A549 (cell line): ENCODE measurements around the gene THUMPD3. TPM values are rescaled to one million over a fixed set of nuclear protein-coding genes. Genes with fewer than 3 reads are reported as not detected.

ENCODE experiments used
- ATAC-seq, 2 experiments: fragments of 200-7000 bp in 1 of 2; fragments of >200 bp in 1 of 2; cut with Nextera tagmentation in 1 of 2; cut with Tn5 transposase in 1 of 2; 3 replicates each; pipeline versions ENCODE4 v1.8.0 to v1.9.1; 2018 to 2020; ENCODE audit warnings: mild to moderate bottlenecking in 1 of 2, moderate library complexity in 1 of 2
- CTCF ChIA-PET: fragments of 300-600 bp; sonication (Branson Sonifier 250); formaldehyde crosslinking; extraction: SDS; loops from one replicate; lab custom pipeline; 2021; ENCODE audit warnings: antibody characterized with exemption, inconsistent platforms; lab: Yijun Ruan, JAX
- POLR2A ChIA-PET: fragments of 350-600 bp; formaldehyde crosslinking; extraction: SDS; loops from one replicate; lab custom pipeline; 2021; ENCODE audit warnings: antibody characterized with exemption, inconsistent platforms; lab: Yijun Ruan, JAX
- DNase-seq, 2 experiments: peaks; one replicate each; pipeline versions ENCODE4 v3.0.0 to v3.0.0-alpha.2; 2011 to 2016; ENCODE audit warnings: low read depth in 1 of 2, low spot score in 1 of 2
- FAIRE-seq: peaks from 2 replicates; lab custom pipeline; 2011; peaks lifted over from hg19 to GRCh38; lab: Jason Lieb, UNC
- H3K27ac ChIP-seq, 2 experiments: fragments of >200 bp; sonication (Bioruptor Twin); formaldehyde crosslinking; 3 replicates each; pipeline ENCODE4 v1.5.1; 2016 to 2017
- H3K4me1 ChIP-seq: fragments of >200 bp; sonication (Bioruptor Twin); formaldehyde crosslinking; 3 replicates; pipeline ENCODE4 v1.6.1; 2016
- H3K4me2 ChIP-seq: fragments of >200 bp; sonication (Bioruptor Twin); formaldehyde crosslinking; 3 replicates; pipeline ENCODE4 v1.6.1; 2016
- H3K4me3 ChIP-seq: fragments of >200 bp; sonication (Bioruptor Twin); formaldehyde crosslinking; 3 replicates; pipeline ENCODE4 v1.5.1; 2016
- H3K9me3 ChIP-seq: fragments of >200 bp; sonication (Bioruptor Twin); formaldehyde crosslinking; 3 replicates; pipeline ENCODE4 v1.6.1; 2016
- BCL3 ChIP-seq: fragments of >200 bp; sonication (Bioruptor Twin); formaldehyde crosslinking; IDR thresholded peaks from 3 replicates; pipeline ENCODE4 v1.6.1; 2016
- CHD2 ChIP-seq: fragments of 150-350 bp; IDR thresholded peaks from 2 replicates; pipeline ENCODE4 v1.6.1; 2014; ENCODE audit warnings: low read length; ENCODE audit not compliant: partially characterized antibody
- CTCF ChIP-seq: fragments of >200 bp; sonication (Bioruptor Twin); formaldehyde crosslinking; IDR thresholded peaks from 3 replicates; pipeline ENCODE4 v1.5.1; 2016
- EHF ChIP-seq: fragments of 250-450 bp; sonication (Bioruptor Pico); IDR thresholded peaks from 2 replicates; pipeline ENCODE4 v1.5.0; 2020; ENCODE audit warnings: mild to moderate bottlenecking
- EHMT2 ChIP-seq: fragments of 200-600 bp; sonication (generic); IDR thresholded peaks from 2 replicates; pipeline ENCODE4 v1.6.1; 2016; ENCODE audit warnings: antibody characterized with exemption, low read depth, mild to moderate bottlenecking, moderate library complexity
- ELK1 ChIP-seq: fragments of 150-350 bp; IDR thresholded peaks from 2 replicates; pipeline ENCODE4 v1.6.1; 2014; ENCODE audit warnings: low read depth, mild to moderate bottlenecking, low read length
- FOXS1 ChIP-seq: fragments of 250-450 bp; sonication (Bioruptor Pico); IDR thresholded peaks from 2 replicates; pipeline ENCODE4 v1.5.0; 2020; ENCODE audit warnings: mild to moderate bottlenecking, moderate library complexity
- HES2 ChIP-seq: fragments of >200 bp; sonication (Bioruptor Twin); formaldehyde crosslinking; IDR thresholded peaks from 2 replicates; pipeline ENCODE4 v1.6.1; 2016
- HEYL ChIP-seq: fragments of 250-450 bp; sonication (Bioruptor Pico); IDR thresholded peaks from 2 replicates; pipeline ENCODE4 v1.8.0; 2021; ENCODE audit warnings: mild to moderate bottlenecking, moderate library complexity
- HOXB5 ChIP-seq: fragments of 250-450 bp; sonication (Bioruptor Pico); IDR thresholded peaks from 2 replicates; pipeline ENCODE4 v1.5.0; 2020; ENCODE audit warnings: mild to moderate bottlenecking, moderate library complexity
- JUN ChIP-seq, 2 experiments: fragments of >200 bp; sonication (Bioruptor Twin); formaldehyde crosslinking; IDR thresholded peaks; 2 replicates in 1 of 2; 3 replicates in 1 of 2; pipeline ENCODE4 v1.6.1; 2016 to 2017
- MAFK ChIP-seq: fragments of 450-650 bp; IDR thresholded peaks from 2 replicates; pipeline ENCODE4 v1.6.1; 2014; ENCODE audit not compliant: partially characterized antibody
- MAX ChIP-seq: IDR thresholded peaks from 2 replicates; pipeline ENCODE4 v1.6.1; 2012
- RAD21 ChIP-seq, 2 experiments: fragments of >200 bp in 1 of 2; sonication (Bioruptor Twin) in 1 of 2; formaldehyde crosslinking in 1 of 2; IDR thresholded peaks in 1 of 2; conservative IDR thresholded peaks in 1 of 2; 2 replicates in 1 of 2; 3 replicates in 1 of 2; pipeline ENCODE4 v1.6.1; 2012 to 2018; ENCODE audit warnings: inconsistent platforms in 1 of 2
- SMC3 ChIP-seq: fragments of >200 bp; sonication (Bioruptor Twin); formaldehyde crosslinking; IDR thresholded peaks from 3 replicates; pipeline ENCODE4 v1.6.1; 2018; ENCODE audit warnings: inconsistent platforms
- TP53 ChIP-seq: fragments of 250-450 bp; sonication (Bioruptor Pico); IDR thresholded peaks from 2 replicates; pipeline ENCODE4 v1.5.0; 2021; ENCODE audit warnings: mild to moderate bottlenecking, moderate library complexity
- ZFP36 ChIP-seq: fragments of 450-650 bp; IDR thresholded peaks from 2 replicates; pipeline ENCODE4 v1.6.1; 2014; ENCODE audit warnings: borderline replicate concordance; ENCODE audit not compliant: partially characterized antibody
- WGBS: methylation state at CpG from one replicate; pipeline ENCODE4 v1.1.6; 2017; ENCODE audit errors: missing lambda C conversion rate; 5-methylcytosine and 5-hydroxymethylcytosine counted together
- polyA plus RNA-seq, 4 experiments: library from polyadenylated mRNA; depleted of rRNA in 3 of 4; stranded (reverse); fragments of >200 nt; fragmentation: RNase III in 1 of 4; extraction: RNeasy Plus Mini Kit Qiagen cat#74134 plus additional on column Dnase treatment in 1 of 4; gene quantifications; 2 replicates in 3 of 4; 3 replicates in 1 of 4; pipeline ENCODE4 v1.2.3, GENCODE V29; 2011 to 2017

The THUMPD3 gene
- polyA plus RNA-seq, 2 of the 4 experiments (the other 2 are of a cell fraction), result 53.9 to 86.0 TPM

GRCh38 chr3:9352917-9353752 lies 9.7 kb upstream of the THUMPD3 start:
- WGBS, result 13% methylated on average over 7 of the region's 7 CpGs
- no peak overlapping the region for H3K27ac ChIP-seq
- DNase-seq, result peak; percentile 71 to 72
- CTCF ChIA-PET, result interaction anchor here (0.6 to 3.2 kb wide), 48 partner anchors 9 to 1560 kb away, joined by 3 to 29 read pairs (median 4); partner anchors contain the start of genes OGG1 and THUMPD3
- peak; percentile 88 to 95 for ATAC-seq
- H3K4me2 ChIP-seq, result peak overlapping the region; percentile 25
- peaks cover 26% of the 10 kb centered on the region for H3K4me1 ChIP-seq
- no peaks in the 10 kb centered on the region for H3K9me3 ChIP-seq
- POLR2A ChIA-PET, result interaction anchor here (0.8 to 2.0 kb wide), 4 partner anchors 10 to 44 kb away, joined by 3 to 13 read pairs (median 4); partner anchors contain the start of genes SETD5 and THUMPD3
- FAIRE-seq, result no peak
- no peak overlapping the region for H3K4me3 ChIP-seq
- TF ChIP-seq RAD21 (conservative IDR thresholded peaks at IDR 0.05 in 1 of 2, IDR thresholded peaks at IDR 0.05 in 1 of 2) (peak; percentile 90 to 92), CTCF (peak; percentile 97), SMC3 (peak; percentile 76), MAX (no peak)

GRCh38 chr3:9361691-9362388 lies 1.0 kb upstream of the THUMPD3 start:
- ChIA-PET CTCF (interaction anchor here (0.6 to 2.7 kb wide), 7 partner anchors 9 to 352 kb away, joined by 3 to 29 read pairs (median 4); no protein-coding TSS in a partner anchor), POLR2A (interaction anchor here (0.6 to 2.8 kb wide), 10 partner anchors 9 to 397 kb away, joined by 3 to 62 read pairs (median 6); partner anchors contain the start of gene SETD5)
- Histone ChIP-seq H3K4me3 (peak overlapping the region; percentile 81), H3K4me2 (peak overlapping the region; percentile 95), H3K9me3 (no peaks in the 10 kb centered on the region), H3K4me1 (peaks cover 19% of the 10 kb centered on the region), H3K27ac (peak overlapping the region; percentile 90 to 93)
- FAIRE-seq (no peak), ATAC-seq (no peak), DNase-seq (no peak)
- WGBS, result 93% methylated on average over 5 of the region's 5 CpGs
- TF ChIP-seq MAFK (no peak), EHMT2 (0 out of 2 replicates have a peak, but pooled peaks have one; percentile 29)

GRCh38 chr3:9369508-9369907 lies 6.7 kb downstream of the THUMPD3 start:
- no peak overlapping the region for H3K4me2 ChIP-seq
- TF ChIP-seq HOXB5 (no peak), EHF (CRISPR knock-in tag) (no peak), SMC3 (no peak), HES2 (no peak), JUN (IDR thresholded peaks at IDR 0.05) (no peak), ELK1 (no peak), FOXS1 (CRISPR knock-in tag) (no peak), TP53 (CRISPR knock-in tag) (no peak), EHMT2 (no peak), HEYL (no peak), CHD2 (no peak), BCL3 (no peak), ZFP36 (no peak)
- DNase-seq, result no peak
- FAIRE-seq, result no peak
- no peaks in the 10 kb centered on the region for H3K9me3 ChIP-seq
- ChIA-PET CTCF (interaction anchor here (2.0 kb wide), 1 partner anchor 16 kb away, joined by 10 read pairs; no protein-coding TSS in a partner anchor), POLR2A (no interaction called here)
- H3K27ac ChIP-seq, result no peak overlapping the region
- ATAC-seq, result no peak
- 90% methylated on average over 1 of the region's 1 CpG for WGBS
- no peak overlapping the region for H3K4me3 ChIP-seq
- H3K4me1 ChIP-seq, result peaks cover under 1% of the 10 kb centered on the region; the same call in 1 of the 3 replicates
